Aorta (tissue), 5 donors: ENCODE measurements around the gene PTPRM. TPM values are rescaled to one million over a fixed set of nuclear protein-coding genes. Genes with fewer than 3 reads are reported as not detected.
"Not testable (repeated sequence)": the region's sequence is repeated elsewhere in the genome, so short reads cannot be mapped to it uniquely, and the experiment has no call there.

Experiments
- ATAC-seq: fragments of 200-7000 bp; cut with Tn5 transposase; one replicate; pipeline ENCODE4 v1.9.1; 2022; ENCODE audit warnings: moderate library complexity; ENCODE audit not compliant: low FRiP score
- DNase-seq, 2 donors: peaks; one replicate each; pipeline ENCODE4 v3.0.0-alpha.2; 2020
- H3K27ac ChIP-seq, 2 donors: one replicate each; pipeline ENCODE4 v1.5.1; 2013; ENCODE audit warnings: low read length in 2 of 2, mild to moderate bottlenecking in 2 of 2, moderate library complexity in 2 of 2, control low read depth in 1 of 2, inconsistent platforms in 1 of 2, low read depth in 1 of 2
- H3K27me3 ChIP-seq, 2 donors: one replicate each; pipeline ENCODE4 v1.6.1; 2013; ENCODE audit warnings: control low read depth in 1 of 2, low read length in 1 of 2, mild to moderate bottlenecking in 1 of 2, moderate library complexity in 1 of 2; ENCODE audit not compliant: insufficient read depth in 2 of 2, control insufficient read depth in 1 of 2
- H3K36me3 ChIP-seq, 2 donors: one replicate each; pipeline ENCODE4 v1.6.1; 2013; ENCODE audit warnings: control low read depth in 1 of 2, low read length in 1 of 2, mild to moderate bottlenecking in 1 of 2; ENCODE audit not compliant: insufficient read depth in 2 of 2, control insufficient read depth in 1 of 2
- H3K4me1 ChIP-seq, 2 donors: one replicate each; pipeline ENCODE4 v1.6.1; 2013; ENCODE audit warnings: low read length in 2 of 2, control low read depth in 1 of 2, mild to moderate bottlenecking in 1 of 2, moderate library complexity in 1 of 2; ENCODE audit not compliant: insufficient read depth in 2 of 2, control insufficient read depth in 1 of 2
- H3K4me3 ChIP-seq, 2 donors: one replicate each; pipeline ENCODE4 v1.5.1; 2013; ENCODE audit warnings: low read length in 2 of 2, control low read depth in 1 of 2, mild to moderate bottlenecking in 1 of 2
- H3K9me3 ChIP-seq: one replicate; pipeline ENCODE4 v1.6.1; 2013; ENCODE audit warnings: mild to moderate bottlenecking, low read length; ENCODE audit not compliant: control insufficient read depth
- WGBS, 2 donors: extraction: QIAGEN DNeasy Blood & Tissue Kit; methylation state at CpG; one replicate each; pipeline ENCODE4 v1.1.7; 2013; 5-methylcytosine and 5-hydroxymethylcytosine counted together
- intact Hi-C, 2 donors: fragments of 100-400 bp; cut with DNase I; formaldehyde crosslinking; loops; one replicate each; pipeline versions ENCODE4 v1.14.2 to v1.15.0; 2022
- polyA plus RNA-seq, 2 donors: library from polyadenylated mRNA; stranded (reverse); fragments of 200-250 nt; gene quantifications; one replicate each; pipeline ENCODE4 v1.2.3, GENCODE V29; 2013
- total RNA-seq, 2 donors: library from RNA; stranded (reverse); fragmentation: NEBNext Ultra II Directional; extraction: Animal tissue kit (Norgen Biotek cat#: 25700); gene quantifications; one replicate each; pipeline ENCODE4 v1.2.1, GENCODE V29; 2021
- donor health status: healthy with polysubstance abuse.
- donor health status: Bipolar disorder and iron deficiency.
- donor health status: DM: no; HTN: no; CAD: no.
- donor health status: DM: no; HTN: no; CAD: no.
- donor health status: DM: yes; HTN: yes; CAD: no.

PTPRM gene
- total and polyA plus RNA-seq, 4 donors: 10.6 to 98.9 (median 65.6) TPM

DNA sequence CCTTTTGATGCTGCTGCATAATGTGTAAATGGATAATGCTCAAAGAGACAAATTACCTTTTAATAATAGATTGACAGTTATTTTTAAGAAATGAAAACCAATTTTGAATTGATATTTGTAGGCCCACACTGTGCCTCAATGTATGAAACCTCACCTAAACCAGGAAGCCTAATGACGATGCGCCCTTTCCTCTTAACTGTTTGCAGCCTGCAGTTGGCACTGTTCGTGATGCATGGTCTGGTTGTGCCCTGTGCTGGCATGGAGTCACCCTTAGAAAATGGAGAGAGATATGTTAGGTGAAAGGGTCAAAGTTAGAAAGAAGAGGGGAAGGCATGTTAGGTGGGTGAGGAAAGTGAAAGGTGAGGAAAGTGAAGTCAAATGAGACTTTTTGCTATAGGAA, 390.2 kb downstream of the PTPRM start:
- Histone ChIP-seq H3K27me3 (no peaks in the 10 kb centered on the region), H3K27ac (no peak overlapping the region), H3K36me3 (no peaks in the 10 kb centered on the region), H3K4me1 (no peaks in the 10 kb centered on the region), H3K4me3 (no peak overlapping the region), H3K9me3 (no peaks in the 10 kb centered on the region)
- intact Hi-C loops: no loop called here
- no peak for ATAC-seq
- no peak for DNase-seq
- 91 to 95% methylated on average over 3 of the region's 3 CpGs for WGBS, 2 donors

- Histone ChIP-seq H3K9me3 (no peaks in the 10 kb centered on the region), H3K4me1 (no peaks in the 10 kb centered on the region), H3K27me3 (no peaks in the 10 kb centered on the region), H3K36me3 (no peaks in the 10 kb centered on the region), H3K27ac (no peak overlapping the region), H3K4me3 (peak overlapping the region; percentile 20 to 54)
- ATAC-seq (no peak), DNase-seq (no peak)
- intact Hi-C loops: no loop called here
- WGBS, 2 donors: 20 to 24% methylated on average over 4 of the region's 4 CpGs
Measured at GRCh38 chr18:7958081-7958896, 391.2 kb downstream of the PTPRM start.

- no peak overlapping the region for H3K27ac ChIP-seq
- WGBS, 2 donors: 4 to 11% methylated on average over 1 of the region's 1 CpG
- intact Hi-C loops: no loop called here
- no peaks in the 10 kb centered on the region for H3K4me1 ChIP-seq
- peak overlapping the region in 1 of 2 donors; percentile 20 for H3K4me3 ChIP-seq
- DNase-seq: no peak
- no peaks in the 10 kb centered on the region for H3K36me3 ChIP-seq
- no peaks in the 10 kb centered on the region for H3K27me3 ChIP-seq
- ATAC-seq: no peak
- no peaks in the 10 kb centered on the region for H3K9me3 ChIP-seq
Measured at GRCh38 chr18:7958897-7959146, 391.7 kb downstream of the PTPRM start.

- ATAC-seq, H3K9me3 ChIP-seq, intact Hi-C loops: not testable (repeated sequence)
Measured at GRCh38 chr18:7966682-7967081, 399.6 kb downstream of the PTPRM start.

GRCh38 chr18:7974200-7974874, 407.2 kb downstream of the PTPRM start:
- Histone ChIP-seq H3K27ac (no peak overlapping the region), H3K4me1 (no peaks in the 10 kb centered on the region), H3K36me3 (no peaks in the 10 kb centered on the region), H3K4me3 (no peak overlapping the region), H3K27me3 (no peaks in the 10 kb centered on the region), H3K9me3 (no peaks in the 10 kb centered on the region)
- intact Hi-C loops: no loop called here
- WGBS, 2 donors: 63 to 73% methylated on average over 6 of the region's 6 CpGs
- DNase-seq (no peak), ATAC-seq (no peak)

More at GRCh38 chr18:7966682-7967081, 399.6 kb downstream of the PTPRM start:
- not testable (repeated sequence) for H3K36me3 ChIP-seq, H3K4me1 ChIP-seq, DNase-seq, H3K27ac ChIP-seq, H3K27me3 ChIP-seq, H3K4me3 ChIP-seq
- 93% methylated on average over 5 of the region's 18 CpGs; no CpG with 5 or more reads in 1 of the 2 donors for WGBS, 2 donors

- Histone ChIP-seq H3K27ac (no peak overlapping the region), H3K27me3 (no peaks in the 10 kb centered on the region), H3K4me1 (no peaks in the 10 kb centered on the region), H3K9me3 (no peaks in the 10 kb centered on the region), H3K4me3 (no peak overlapping the region), H3K36me3 (no peaks in the 10 kb centered on the region)
- DNase-seq (no peak), ATAC-seq (no peak)
- intact Hi-C loops: no loop called here
- WGBS, 2 donors: 65 to 94% methylated on average over 4 of the region's 4 CpGs
Measured at GRCh38 chr18:7977897-7978296, 410.8 kb downstream of the PTPRM start.

DNA sequence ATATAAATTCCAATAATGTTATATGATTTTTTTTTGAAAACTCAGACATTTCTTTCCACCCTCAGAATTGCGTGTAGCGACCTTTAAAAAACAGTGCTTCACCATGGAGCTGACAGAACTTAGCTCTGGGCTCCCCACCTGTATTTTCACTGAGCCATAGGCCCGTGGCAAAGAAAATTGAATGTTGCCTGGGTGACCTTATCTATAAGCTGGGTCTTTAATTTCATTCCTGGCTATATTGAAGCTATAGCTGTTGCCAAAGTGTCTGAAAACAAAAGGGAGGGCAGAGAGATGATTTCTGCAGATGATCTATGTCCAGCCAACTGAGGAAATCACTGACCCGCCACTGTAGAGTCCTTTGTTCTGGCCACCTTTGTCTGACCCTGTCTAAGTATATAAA, 411.7 kb downstream of the PTPRM start:
- Histone ChIP-seq H3K4me3 (no peak overlapping the region), H3K27me3 (no peaks in the 10 kb centered on the region), H3K9me3 (no peaks in the 10 kb centered on the region), H3K27ac (no peak overlapping the region), H3K4me1 (no peaks in the 10 kb centered on the region), H3K36me3 (no peaks in the 10 kb centered on the region)
- 92 to 95% methylated on average over 4 of the region's 4 CpGs for WGBS, 2 donors
- ATAC-seq (no peak), DNase-seq (no peak)
- intact Hi-C loops: no loop called here

DNA sequence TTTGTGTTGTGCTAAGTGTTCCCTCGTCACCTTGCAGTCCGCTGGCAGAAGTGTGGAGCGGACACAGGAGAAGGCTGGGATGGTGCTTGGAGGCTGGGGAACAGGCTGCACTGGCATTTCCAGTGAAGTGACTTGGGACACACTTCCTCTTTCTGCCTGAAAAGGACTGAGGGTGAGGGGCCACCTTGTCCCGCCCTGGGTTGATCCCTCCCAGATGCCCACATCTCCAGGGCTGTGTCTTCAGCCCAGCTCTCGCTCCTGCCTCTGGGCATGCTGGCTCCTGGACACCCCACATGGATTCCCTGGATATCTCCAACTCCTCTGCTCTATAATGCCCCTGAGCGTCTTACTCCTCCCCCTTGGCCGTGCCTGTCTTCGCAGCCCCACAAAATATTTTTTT, 412.6 kb downstream of the PTPRM start:
- Histone ChIP-seq H3K27me3 (no peaks in the 10 kb centered on the region), H3K4me1 (no peaks in the 10 kb centered on the region), H3K36me3 (no peaks in the 10 kb centered on the region), H3K4me3 (no peak overlapping the region), H3K9me3 (no peaks in the 10 kb centered on the region), H3K27ac (no peak overlapping the region)
- 98% methylated on average over 8 of the region's 8 CpGs for WGBS, 2 donors
- ATAC-seq (no peak), DNase-seq (no peak)
- intact Hi-C loops: no loop called here

- no peaks in the 10 kb centered on the region for H3K27me3 ChIP-seq
- no peak overlapping the region for H3K4me3 ChIP-seq
- H3K27ac ChIP-seq: no peak overlapping the region
- 95 to 100% methylated on average over 3 of the region's 3 CpGs for WGBS, 2 donors
- no peaks in the 10 kb centered on the region for H3K4me1 ChIP-seq
- H3K36me3 ChIP-seq: no peaks in the 10 kb centered on the region
- intact Hi-C loops: no loop called here
- no peaks in the 10 kb centered on the region for H3K9me3 ChIP-seq
- DNase-seq (no peak), ATAC-seq (no peak)
Measured at GRCh38 chr18:7980136-7980535, 413.0 kb downstream of the PTPRM start.
